ENCODE data around the gene LRRC8E.

LRRC8E gene

GRCh38 chr19:7887408-7888144 lies 734 bp upstream of the LRRC8E start:
- DNase-seq (ENCODE audit: low spot score) = no peak

- DNase-seq (ENCODE audit: low spot score) = no peak
Observed at GRCh38 chr19:7888826-7889217, 512 bp downstream of the LRRC8E start.

GRCh38 chr19:7893362-7894101 lies 5.2 kb downstream of the LRRC8E start:
- DNase-seq (ENCODE audit: low spot score) = peak; percentile 31

- DNase-seq (ENCODE audit: low spot score) = no peak
Observed at GRCh38 chr19:7894612-7895309, 6.5 kb downstream of the LRRC8E start.

GRCh38 chr19:7895565-7895964 lies 7.3 kb downstream of the LRRC8E start:
- DNase-seq (ENCODE audit: low spot score) = no peak

- DNase-seq (ENCODE audit: low spot score) = no peak
Observed at GRCh38 chr19:7897292-7897691, 9.0 kb downstream of the LRRC8E start.

GRCh38 chr19:7898967-7899366 lies 10.7 kb downstream of the LRRC8E start:
- no peak for DNase-seq (ENCODE audit: low spot score)

- no peak for DNase-seq (ENCODE audit: low spot score)
Observed at GRCh38 chr19:7899751-7900378, 11.6 kb downstream of the LRRC8E start.

- no peak for DNase-seq (ENCODE audit: low spot score)
Observed at GRCh38 chr19:7900401-7900870, 12.1 kb downstream of the LRRC8E start.

- no peak for DNase-seq (ENCODE audit: low spot score)
Observed at GRCh38 chr19:7900931-7901330, 12.6 kb downstream of the LRRC8E start.

- no peak for DNase-seq (ENCODE audit: low spot score)
Observed at GRCh38 chr19:7901337-7901736, 13.0 kb downstream of the LRRC8E start.

GRCh38 chr19:7902796-7903243 lies 14.5 kb downstream of the LRRC8E start:
- DNase-seq (ENCODE audit: low spot score) = no peak

GRCh38 chr19:7903244-7904073 lies 15.1 kb downstream of the LRRC8E start, which contains the start of gene MAP2K7:
Gene MAP2K7 (plus strand): TSS chr19:7903877. CDS start chr19:7903945, 68 bp downstream.
- DNase-seq (ENCODE audit: low spot score) = peak; percentile 100

GRCh38 chr19:7904074-7905020 lies 16.0 kb downstream of the LRRC8E start:
- peak; percentile 79 for DNase-seq (ENCODE audit: low spot score)

- no peak for DNase-seq (ENCODE audit: low spot score)
Observed at GRCh38 chr19:7905268-7905667, 17.0 kb downstream of the LRRC8E start.

- DNase-seq (ENCODE audit: low spot score) = no peak
Observed at GRCh38 chr19:7905859-7906258, 17.5 kb downstream of the LRRC8E start.

GRCh38 chr19:7907122-7907521 lies 18.8 kb downstream of the LRRC8E start:
- DNase-seq (ENCODE audit: low spot score) = no peak

GRCh38 chr19:7907544-7907943 lies 19.2 kb downstream of the LRRC8E start:
- DNase-seq (ENCODE audit: low spot score) = no peak

- no peak for DNase-seq (ENCODE audit: low spot score)
Observed at GRCh38 chr19:7908078-7908699, 19.9 kb downstream of the LRRC8E start.
